Measurements from ENCODE around the gene KDELR1. TPM values are rescaled to one million over a fixed set of nuclear protein-coding genes. Genes with fewer than 3 reads are reported as not detected.
"Not testable (repeated sequence)": the region's sequence is repeated elsewhere in the genome, so short reads cannot be mapped to it uniquely, and the experiment has no call there.

KDELR1 gene
- polyA plus RNA-seq, 1 experiment = 273 TPM

GRCh38 chr19:48394331-48395169 is 3.2 kb upstream of the KDELR1 start:
- no peak for DNase-seq (ENCODE audit: low read depth)
- H3K27me3 ChIP-seq (ENCODE audit: control insufficient read depth, insufficient read depth, low read length) = peaks cover 4% of the 10 kb centered on the region; the same call in 1 of the 2 replicates
- H3K4me3 ChIP-seq (ENCODE audit: low read depth, low read length) = peak overlapping the region; percentile 34
- ChIA-PET CTCF (interaction anchor here (0.7 to 1.9 kb wide), 5 partner anchors 14 to 212 kb away, joined by 3 to 7 read pairs (median 4); partner anchors contain the start of genes SYNGR4 and TMEM143), POLR2A (no interaction called here)
- no peak for TF ChIP-seq CTCF (IDR thresholded peaks at IDR 0.05; ENCODE audit: insufficient read depth, low read depth, low read length)
- H3K36me3 ChIP-seq (ENCODE audit: control insufficient read depth, insufficient read depth, low read length) = no peaks in the 10 kb centered on the region

- Histone ChIP-seq H3K4me3 (ENCODE audit: low read depth, low read length) (peak within 1 kb of the TSS; percentile 34), H3K36me3 (ENCODE audit: control insufficient read depth, insufficient read depth, low read length) (peaks cover 2% of the 10 kb centered on the region; the same call in 1 of the 2 replicates), H3K27me3 (ENCODE audit: control insufficient read depth, insufficient read depth, low read length) (peaks cover 4% of the 10 kb centered on the region; the same call in 1 of the 2 replicates)
- DNase-seq (ENCODE audit: low read depth) = no peak
- no peak for TF ChIP-seq CTCF (IDR thresholded peaks at IDR 0.05; ENCODE audit: insufficient read depth, low read depth, low read length)
- POLR2A ChIA-PET = no interaction called here
- CTCF ChIA-PET = interaction anchor here (0.7 to 1.9 kb wide), 3 partner anchors 30 to 133 kb away, joined by 3 to 7 read pairs (median 4); partner anchors contain the start of genes SYNGR4 and TMEM143
Observed at GRCh38 chr19:48393559-48394330, 2.4 kb upstream of the KDELR1 start, which contains the start of gene GRIN2D. GRIN2D (plus strand) TSS chr19:48393668; CDS start chr19:48398393, 4,725 bp downstream.

- peaks cover 4% of the 10 kb centered on the region; the same call in 1 of the 2 replicates for H3K27me3 ChIP-seq (ENCODE audit: control insufficient read depth, insufficient read depth, low read length)
- TF ChIP-seq CTCF (IDR thresholded peaks at IDR 0.05; ENCODE audit: insufficient read depth, low read depth, low read length) = no peak
- CTCF ChIA-PET = interaction anchor here (1.5 to 1.9 kb wide), 2 partner anchors 29 to 96 kb away, joined by 4 to 7 read pairs; partner anchors contain the start of genes SYNGR4 and TMEM143
- DNase-seq (ENCODE audit: low read depth) = no peak
- H3K4me3 ChIP-seq (ENCODE audit: low read depth, low read length) = no peak overlapping the region
- POLR2A ChIA-PET = no interaction called here
- H3K36me3 ChIP-seq (ENCODE audit: control insufficient read depth, insufficient read depth, low read length) = peaks cover 2% of the 10 kb centered on the region; the same call in 1 of the 2 replicates
Observed at GRCh38 chr19:48392860-48393558, 1.7 kb upstream of the KDELR1 start.

GRCh38 chr19:48392006-48392344 is 624 bp upstream of the KDELR1 start:
- not testable (repeated sequence) for H3K4me3 ChIP-seq (ENCODE audit: low read depth, low read length); H3K27me3 ChIP-seq (ENCODE audit: control insufficient read depth, insufficient read depth, low read length); DNase-seq (ENCODE audit: low read depth); H3K36me3 ChIP-seq (ENCODE audit: control insufficient read depth, insufficient read depth, low read length)
- CTCF ChIA-PET = interaction anchor here (0.6 to 2.4 kb wide), 35 partner anchors 9 to 1418 kb away, joined by 3 to 18 read pairs (median 5); partner anchors contain the start of genes GRWD1, SYNGR4 and TMEM143
- POLR2A ChIA-PET = interaction anchor here (0.7 kb wide), 1 partner anchor 70 kb away, joined by 11 read pairs; no protein-coding TSS in a partner anchor
